Endothelial cell of umbilical vein (primary cell): Measurements from ENCODE around the gene SLC38A10. TPM values are rescaled to one million over a fixed set of nuclear protein-coding genes. Genes with fewer than 3 reads are reported as not detected.

Experiments used
- BruUV-seq: library from RNA; stranded (reverse); fragments of 400-500 nt; replicated peaks from 2 replicates; lab custom pipeline; 2021; lab: Mats Ljungman, UMichigan
- CTCF ChIA-PET: fragments of 300-600, 350-600 bp; sonication (Branson Sonifier 250); formaldehyde crosslinking; loops from one replicate; lab custom pipeline; 2021; ENCODE audit warnings: antibody characterized with exemption, inconsistent platforms; lab: Charles Lee
- POLR2A ChIA-PET: fragments of 300-600, 350-600 bp; sonication (Branson Sonifier 250); formaldehyde crosslinking; loops from one replicate; lab custom pipeline; 2021; ENCODE audit warnings: antibody characterized with exemption, inconsistent platforms; lab: Charles Lee
- DNase-seq: peaks from one replicate; pipeline ENCODE4 v3.0.0-alpha.2; 2011; ENCODE audit warnings: low read depth, low spot score
- FAIRE-seq: peaks from 2 replicates; lab custom pipeline; 2011; peaks lifted over from hg19 to GRCh38; lab: Jason Lieb, UNC
- H2AFZ ChIP-seq: 2 replicates; pipeline ENCODE4 v1.6.0; 2012; ENCODE audit warnings: low read depth, low read length, control low read depth, inconsistent platforms
- H3K27ac ChIP-seq: 2 replicates; pipeline ENCODE4 v1.5.1; 2011; ENCODE audit warnings: low read depth, mild to moderate bottlenecking, control low read depth, low read length, moderate library complexity; ENCODE audit not compliant: insufficient read depth
- H3K27me3 ChIP-seq, 2 experiments: 2 replicates each; pipeline versions ENCODE4 v1.6.0 to v1.6.1; 2011; ENCODE audit warnings: low read length in 2 of 2, mixed read lengths in 1 of 2; ENCODE audit not compliant: control insufficient read depth in 2 of 2, insufficient read depth in 2 of 2
- H3K36me3 ChIP-seq, 2 experiments: 2 replicates in 1 of 2; 3 replicates in 1 of 2; pipeline ENCODE4 v1.5.1; 2011; ENCODE audit warnings: low read length in 2 of 2, mild to moderate bottlenecking in 1 of 2, moderate library complexity in 1 of 2; ENCODE audit not compliant: control insufficient read depth in 2 of 2, insufficient read depth in 2 of 2; ENCODE audit errors: extremely low read depth in 1 of 2
- H3K4me1 ChIP-seq: 3 replicates; pipeline ENCODE4 v1.5.1; 2011; ENCODE audit warnings: mild to moderate bottlenecking, low read length; ENCODE audit not compliant: control insufficient read depth, insufficient read depth; ENCODE audit errors: extremely low read depth
- H3K4me2 ChIP-seq: 2 replicates; pipeline ENCODE4 v1.6.1; 2011; ENCODE audit warnings: low read length, control low read depth, mixed read lengths; ENCODE audit not compliant: insufficient read depth
- H3K4me3 ChIP-seq, 3 experiments: fragments of 200-600 bp in 1 of 3; sonication (generic), shearing (Covaris generic) in 1 of 3; replicated peaks in 1 of 3; 2 replicates each; pipeline ENCODE4 v1.5.1; 2011 to 2016; ENCODE audit warnings: control low read depth in 3 of 3, low read length in 3 of 3, mild to moderate bottlenecking in 2 of 3, inconsistent platforms in 1 of 3, low read depth in 1 of 3, moderate library complexity in 1 of 3; ENCODE audit not compliant: insufficient read depth in 1 of 3
- H3K79me2 ChIP-seq: 2 replicates; pipeline ENCODE4 v1.6.0; 2012; ENCODE audit warnings: low read length, inconsistent platforms; ENCODE audit not compliant: control insufficient read depth, insufficient read depth
- H3K9ac ChIP-seq: replicated peaks from 2 replicates; pipeline ENCODE3; 2011; ENCODE audit warnings: low read length, control low read depth; ENCODE audit not compliant: insufficient read depth; ENCODE audit errors: extremely low read depth
- H3K9me1 ChIP-seq: replicated peaks from 3 replicates; pipeline ENCODE4 v1.6.0; 2011; ENCODE audit warnings: mild to moderate bottlenecking, low read length; ENCODE audit not compliant: control insufficient read depth, insufficient read depth; ENCODE audit errors: extremely low read depth
- H3K9me3 ChIP-seq: replicated peaks from 2 replicates; pipeline ENCODE4 v1.5.1; 2012; ENCODE audit warnings: low read length, inconsistent platforms; ENCODE audit not compliant: control insufficient read depth, insufficient read depth
- H4K20me1 ChIP-seq: replicated peaks from 2 replicates; pipeline ENCODE3; 2011; ENCODE audit warnings: mild to moderate bottlenecking, low read length; ENCODE audit not compliant: control insufficient read depth, insufficient read depth; ENCODE audit errors: extremely low read depth
- FOS ChIP-seq: IDR thresholded peaks from 2 replicates; pipeline ENCODE4 v1.6.1; 2011; ENCODE audit warnings: mild to moderate bottlenecking, low read length, moderate library complexity, borderline replicate concordance; ENCODE audit not compliant: insufficient read depth
- GATA2 ChIP-seq: IDR thresholded peaks from 2 replicates; pipeline ENCODE4 v1.7.0; 2011; ENCODE audit warnings: low read depth, mild to moderate bottlenecking, moderate library complexity, mixed read lengths, low read length; ENCODE audit not compliant: insufficient read length, insufficient read depth
- JUN ChIP-seq: IDR thresholded peaks from 2 replicates; pipeline ENCODE4 v1.6.1; 2011; ENCODE audit warnings: borderline replicate concordance, low read depth; ENCODE audit not compliant: insufficient read length, insufficient read depth
- POLR2A ChIP-seq: IDR thresholded peaks from 2 replicates; pipeline ENCODE4 v1.6.1; 2012; ENCODE audit warnings: low read depth, mild to moderate bottlenecking, control low read depth, low read length
- POLR2AphosphoS5 ChIP-seq: IDR thresholded peaks from 2 replicates; pipeline ENCODE4 v1.6.1; 2012; ENCODE audit warnings: low read depth, mild to moderate bottlenecking, control low read depth, low read length, moderate library complexity; ENCODE audit not compliant: insufficient read depth
- dilution Hi-C: fragments of 300-500 bp; cut with MboI; formaldehyde crosslinking; loops from one replicate; pipeline ENCODE4 v1.15.0; 2019; ENCODE audit warnings: low sequenced_read_pairs; ENCODE audit not compliant: extremely low pct_ligation_motif_present
- intact Hi-C: fragments of 100-400 bp; cut with micrococcal nuclease; formaldehyde crosslinking; loops from one replicate; pipeline ENCODE4 v1.10.0; 2022
- polyA plus RNA-seq, 4 experiments: library from polyadenylated mRNA; depleted of rRNA in 3 of 4; stranded (reverse) in 3 of 4; unstranded in 1 of 4; fragments of >200 nt; gene quantifications; 2 replicates each; pipeline versions ENCODE4 v1.2.1 to v1.2.3, GENCODE V29; 2011 to 2012; ENCODE audit warnings: missing spikeins in 1 of 4
- total RNA-seq: library from RNA; stranded (reverse); gene quantifications from 2 replicates; pipeline ENCODE4 v1.2.3, GENCODE V29; 2021
- TF ChIP-seq, protein P1 (sequence below), 2 donors: IDR thresholded peaks; 1 replicate in 1 of 2; 2 replicates in 1 of 2; pipeline ENCODE4 v1.5.1; 2011; ENCODE audit warnings: low read length in 2 of 2, mild to moderate bottlenecking in 2 of 2, moderate library complexity in 2 of 2, control low read depth in 1 of 2, inconsistent platforms in 1 of 2, low read depth in 1 of 2; ENCODE audit not compliant: insufficient read depth in 1 of 2; ENCODE audit errors: extremely low read depth in 1 of 2

Gene SLC38A10
- total and polyA plus RNA-seq, 2 donors (not counting 3 experiments of a cell fraction or from before 2014, with no cell fraction given): 72.7 to 113 TPM

- FAIRE-seq (no peak), DNase-seq (no peak)
- Histone ChIP-seq H3K27me3 (no peaks in the 10 kb centered on the region), H3K27ac (no peak overlapping the region), H3K4me1 (no peaks in the 10 kb centered on the region), H3K4me2 (no peak overlapping the region), H2AFZ (no peak overlapping the region), H4K20me1 (no peaks in the 10 kb centered on the region), H3K9me1 (no peaks in the 10 kb centered on the region), H3K4me3 (no peak overlapping the region), H3K9me3 (no peaks in the 10 kb centered on the region), H3K9ac (no peak overlapping the region), H3K79me2 (no peaks in the 10 kb centered on the region), H3K36me3 (peaks cover 0 to 4% of the 10 kb centered on the region in 2 experiments)
- TF ChIP-seq POLR2AphosphoS5 (no peak), POLR2A (no peak), GATA2 (no peak), JUN (no peak), FOS (no peak)
- TF ChIP-seq, protein P1, sequence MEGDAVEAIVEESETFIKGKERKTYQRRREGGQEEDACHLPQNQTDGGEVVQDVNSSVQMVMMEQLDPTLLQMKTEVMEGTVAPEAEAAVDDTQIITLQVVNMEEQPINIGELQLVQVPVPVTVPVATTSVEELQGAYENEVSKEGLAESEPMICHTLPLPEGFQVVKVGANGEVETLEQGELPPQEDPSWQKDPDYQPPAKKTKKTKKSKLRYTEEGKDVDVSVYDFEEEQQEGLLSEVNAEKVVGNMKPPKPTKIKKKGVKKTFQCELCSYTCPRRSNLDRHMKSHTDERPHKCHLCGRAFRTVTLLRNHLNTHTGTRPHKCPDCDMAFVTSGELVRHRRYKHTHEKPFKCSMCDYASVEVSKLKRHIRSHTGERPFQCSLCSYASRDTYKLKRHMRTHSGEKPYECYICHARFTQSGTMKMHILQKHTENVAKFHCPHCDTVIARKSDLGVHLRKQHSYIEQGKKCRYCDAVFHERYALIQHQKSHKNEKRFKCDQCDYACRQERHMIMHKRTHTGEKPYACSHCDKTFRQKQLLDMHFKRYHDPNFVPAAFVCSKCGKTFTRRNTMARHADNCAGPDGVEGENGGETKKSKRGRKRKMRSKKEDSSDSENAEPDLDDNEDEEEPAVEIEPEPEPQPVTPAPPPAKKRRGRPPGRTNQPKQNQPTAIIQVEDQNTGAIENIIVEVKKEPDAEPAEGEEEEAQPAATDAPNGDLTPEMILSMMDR (IDR thresholded peaks at IDR 0.05; ENCODE audit: extremely low read depth in 1 of 2, insufficient read depth in 1 of 2, low read depth in 1 of 2, low read length in 2 of 2): no peak
- ChIA-PET CTCF (interaction anchor here (4.4 kb wide), 1 partner anchor 59 kb away, joined by 91 read pairs; no protein-coding TSS in a partner anchor), POLR2A (no interaction called here)
- BruUV-seq: no TSS peak
- dilution Hi-C loops (no loop called here), intact Hi-C loops (no loop called here)
Observed at GRCh38 chr17:81202318-81202717, 92.8 kb downstream of the SLC38A10 start.
